Immature natural killer cell (primary cell): Measurements from ENCODE around the gene CFAP74. TPM values are rescaled to one million over a fixed set of nuclear protein-coding genes. Genes with fewer than 3 reads are reported as not detected.

Source experiments
- DNase-seq, 3 donors: peaks; one replicate each; pipeline ENCODE4 v3.0.0; 2022; ENCODE audit warnings: mixed read lengths in 1 of 3
- H3K27ac Mint-ChIP-seq, 6 donors: one replicate each; pipeline ENCODE4 v1.8.0; 2020; ENCODE audit warnings: mixed read lengths in 6 of 6, mild to moderate bottlenecking in 5 of 6, inconsistent platforms in 4 of 6, moderate library complexity in 3 of 6
- H3K27me3 Mint-ChIP-seq, 3 donors: one replicate each; pipeline ENCODE4 v1.8.0; 2020 to 2021; ENCODE audit warnings: low read depth in 3 of 3, mild to moderate bottlenecking in 3 of 3, mixed read lengths in 3 of 3, moderate library complexity in 3 of 3, inconsistent platforms in 1 of 3
- H3K36me3 Mint-ChIP-seq, 3 donors: one replicate each; pipeline ENCODE4 v1.8.0; 2020; ENCODE audit warnings: mixed read lengths in 3 of 3, inconsistent platforms in 2 of 3, mild to moderate bottlenecking in 2 of 3
- H3K4me1 Mint-ChIP-seq, 2 donors: one replicate each; pipeline ENCODE4 v1.8.0; 2020; ENCODE audit warnings: inconsistent platforms in 2 of 2, mild to moderate bottlenecking in 2 of 2, mixed read lengths in 2 of 2, moderate library complexity in 1 of 2
- H3K4me3 Mint-ChIP-seq, 5 donors: one replicate each; pipeline ENCODE4 v1.8.0; 2020; ENCODE audit warnings: mild to moderate bottlenecking in 5 of 5, mixed read lengths in 5 of 5, inconsistent platforms in 3 of 5, moderate library complexity in 3 of 5
- H3K9me3 Mint-ChIP-seq, 6 donors: one replicate each; pipeline ENCODE4 v1.8.0; 2020; ENCODE audit warnings: mild to moderate bottlenecking in 6 of 6, mixed read lengths in 6 of 6, inconsistent platforms in 4 of 6, moderate library complexity in 3 of 6
- polyA plus RNA-seq, 3 donors: library from polyadenylated mRNA; unstranded; fragments of 300-500 nt; fragmentation: Illumina TruSeq; gene quantifications; one replicate each; pipeline ENCODE4 v1.2.3, GENCODE V29; 2021

Gene CFAP74
- polyA plus RNA-seq, 3 donors from 2014 or later, result not detected

- Mint-ChIP-seq H3K9me3 (no peaks in the 10 kb centered on the region), H3K4me1 (peaks cover 0 to 4% of the 10 kb centered on the region in 2 donors), H3K4me3 (no peak overlapping the region), H3K36me3 (no peaks in the 10 kb centered on the region), H3K27me3 (peaks cover 0 to 14% (median 2%) of the 10 kb centered on the region in 3 donors), H3K27ac (no peak overlapping the region)
- no peak for DNase-seq
Observed at GRCh38 chr1:1959459-1959839, 44.1 kb downstream of the CFAP74 start.

- H3K27me3 Mint-ChIP-seq, result peaks cover 0 to 14% (median 2%) of the 10 kb centered on the region in 3 donors
- H3K9me3 Mint-ChIP-seq, result peaks cover 0 to 2% (median 0%) of the 10 kb centered on the region in 6 donors
- H3K4me1 Mint-ChIP-seq, result peaks cover 0 to 4% of the 10 kb centered on the region in 2 donors
- no peak overlapping the region for H3K27ac Mint-ChIP-seq
- H3K36me3 Mint-ChIP-seq, result no peaks in the 10 kb centered on the region
- H3K4me3 Mint-ChIP-seq, result no peak overlapping the region
- DNase-seq, result no peak
Observed at GRCh38 chr1:1958071-1958541, 45.5 kb downstream of the CFAP74 start.

GRCh38 chr1:1957533-1957961, 46.0 kb downstream of the CFAP74 start:
- peaks cover 0 to 2% (median 0%) of the 10 kb centered on the region in 6 donors for H3K9me3 Mint-ChIP-seq
- H3K4me1 Mint-ChIP-seq, result peaks cover 0 to 4% of the 10 kb centered on the region in 2 donors
- H3K27ac Mint-ChIP-seq, result no peak overlapping the region
- no peaks in the 10 kb centered on the region for H3K36me3 Mint-ChIP-seq
- no peak overlapping the region for H3K4me3 Mint-ChIP-seq
- H3K27me3 Mint-ChIP-seq, result peaks cover 2 to 14% (median 4%) of the 10 kb centered on the region in 3 donors
- no peak for DNase-seq

- no peak for DNase-seq
- Mint-ChIP-seq H3K4me1 (peaks cover 0 to 4% of the 10 kb centered on the region in 2 donors), H3K27ac (no peak overlapping the region), H3K27me3 (peaks cover 2 to 13% (median 6%) of the 10 kb centered on the region in 3 donors), H3K36me3 (no peaks in the 10 kb centered on the region), H3K4me3 (no peak overlapping the region), H3K9me3 (peaks cover 0 to 2% (median 0%) of the 10 kb centered on the region in 6 donors)
Observed at GRCh38 chr1:1956586-1957532, 46.7 kb downstream of the CFAP74 start.

GRCh38 chr1:1956101-1956500, 47.5 kb downstream of the CFAP74 start:
- no peak overlapping the region for H3K27ac Mint-ChIP-seq
- DNase-seq, result no peak
- H3K4me1 Mint-ChIP-seq, result peaks cover 0 to 4% of the 10 kb centered on the region in 2 donors

GRCh38 chr1:1955621-1956094, 47.9 kb downstream of the CFAP74 start:
- H3K36me3 Mint-ChIP-seq, result no peaks in the 10 kb centered on the region
- no peak overlapping the region for H3K27ac Mint-ChIP-seq
- H3K4me1 Mint-ChIP-seq, result peaks cover 0 to 4% of the 10 kb centered on the region in 2 donors
- H3K27me3 Mint-ChIP-seq, result peaks cover 2 to 9% (median 6%) of the 10 kb centered on the region in 3 donors
- H3K4me3 Mint-ChIP-seq, result no peak overlapping the region
- peaks cover 0 to 2% (median 0%) of the 10 kb centered on the region in 6 donors for H3K9me3 Mint-ChIP-seq
- no peak for DNase-seq

More at GRCh38 chr1:1956101-1956500, 47.5 kb downstream of the CFAP74 start:
- no peak overlapping the region for H3K4me3 Mint-ChIP-seq
- H3K9me3 Mint-ChIP-seq, result peaks cover 0 to 2% (median 0%) of the 10 kb centered on the region in 6 donors
- peaks cover 2 to 13% (median 6%) of the 10 kb centered on the region in 3 donors for H3K27me3 Mint-ChIP-seq
- no peaks in the 10 kb centered on the region for H3K36me3 Mint-ChIP-seq

- DNase-seq, result peak in 2 of 3 donors; percentile 10 to 17
Observed at GRCh38 chr1:1954831-1955441, 48.6 kb downstream of the CFAP74 start.

GRCh38 chr1:1954015-1954414, 49.6 kb downstream of the CFAP74 start:
- Mint-ChIP-seq H3K9me3 (peaks cover 0 to 2% (median 0%) of the 10 kb centered on the region in 6 donors), H3K27ac (no peak overlapping the region), H3K36me3 (no peaks in the 10 kb centered on the region), H3K27me3 (peaks cover 2 to 7% (median 7%) of the 10 kb centered on the region in 3 donors), H3K4me3 (no peak overlapping the region), H3K4me1 (peaks cover 0 to 4% of the 10 kb centered on the region in 2 donors)
- DNase-seq, result no peak

More at GRCh38 chr1:1954831-1955441, 48.6 kb downstream of the CFAP74 start:
- Mint-ChIP-seq H3K27ac (peak overlapping the region in 5 of 6 donors; percentile 45 to 86 (median 71)), H3K4me1 (peaks cover 0 to 4% of the 10 kb centered on the region in 2 donors), H3K27me3 (peaks cover 2 to 9% (median 6%) of the 10 kb centered on the region in 3 donors), H3K9me3 (peaks cover 0 to 2% (median 0%) of the 10 kb centered on the region in 6 donors), H3K4me3 (peak overlapping the region in 1 of 5 donors; percentile 35), H3K36me3 (no peaks in the 10 kb centered on the region)

- DNase-seq, result no peak
- Mint-ChIP-seq H3K27me3 (peaks cover 2 to 7% (median 4%) of the 10 kb centered on the region in 3 donors), H3K4me1 (peaks cover 0 to 4% of the 10 kb centered on the region in 2 donors), H3K36me3 (no peaks in the 10 kb centered on the region), H3K27ac (no peak overlapping the region), H3K9me3 (peaks cover 0 to 2% (median 0%) of the 10 kb centered on the region in 6 donors), H3K4me3 (no peak overlapping the region)
Observed at GRCh38 chr1:1950940-1951339, 52.6 kb downstream of the CFAP74 start.

- DNase-seq, result no peak
- H3K36me3 Mint-ChIP-seq, result no peaks in the 10 kb centered on the region
- no peak overlapping the region for H3K4me3 Mint-ChIP-seq
- H3K27me3 Mint-ChIP-seq, result peaks cover 2 to 5% (median 3%) of the 10 kb centered on the region in 3 donors
- peaks cover 0 to 2% of the 10 kb centered on the region in 2 donors for H3K4me1 Mint-ChIP-seq
- H3K9me3 Mint-ChIP-seq, result peaks cover 0 to 1% (median 0%) of the 10 kb centered on the region in 6 donors
- H3K27ac Mint-ChIP-seq, result no peak overlapping the region
Observed at GRCh38 chr1:1948783-1949182, 54.8 kb downstream of the CFAP74 start.

- Mint-ChIP-seq H3K4me1 (peaks cover 0 to 2% of the 10 kb centered on the region in 2 donors), H3K4me3 (no peak overlapping the region), H3K9me3 (no peaks in the 10 kb centered on the region), H3K27ac (no peak overlapping the region), H3K27me3 (peaks cover 2 to 3% (median 3%) of the 10 kb centered on the region in 3 donors), H3K36me3 (no peaks in the 10 kb centered on the region)
- no peak for DNase-seq
Observed at GRCh38 chr1:1947493-1947892, 56.1 kb downstream of the CFAP74 start.

- Mint-ChIP-seq H3K4me3 (no peak overlapping the region), H3K27ac (no peak overlapping the region), H3K27me3 (peaks cover under 1 to 3% (median 2%) of the 10 kb centered on the region in 3 donors), H3K9me3 (no peaks in the 10 kb centered on the region), H3K36me3 (no peaks in the 10 kb centered on the region), H3K4me1 (peaks cover 0 to 2% of the 10 kb centered on the region in 2 donors)
- DNase-seq, result no peak
Observed at GRCh38 chr1:1946540-1946939, 57.0 kb downstream of the CFAP74 start.

- Mint-ChIP-seq H3K9me3 (no peaks in the 10 kb centered on the region), H3K27ac (no peak overlapping the region), H3K4me3 (no peak overlapping the region), H3K36me3 (no peaks in the 10 kb centered on the region), H3K27me3 (peaks cover 0 to 3% (median 2%) of the 10 kb centered on the region in 3 donors), H3K4me1 (peaks cover 0 to 2% of the 10 kb centered on the region in 2 donors)
- DNase-seq, result no peak
Observed at GRCh38 chr1:1945782-1946393, 57.7 kb downstream of the CFAP74 start.
